IMR-90 (cell line): ENCODE results near the gene SLC35E4. TPM values are rescaled to one million over a fixed set of nuclear protein-coding genes. Genes with fewer than 3 reads are reported as not detected.

Experiments
- ATAC-seq: fragments of 200-7000 bp; cut with Tn5 transposase; 2 replicates; pipeline ENCODE4 v1.9.1; 2020; ENCODE audit warnings: low read depth, mild to moderate bottlenecking, moderate library complexity
- BruUV-seq: library from RNA; stranded (reverse); fragments of 400-500 nt; replicated peaks from 2 replicates; lab custom pipeline; 2021; lab: Mats Ljungman, UMichigan
- CTCF ChIA-PET: fragments of 300-600 bp; formaldehyde crosslinking; extraction: SDS; loops from one replicate; lab custom pipeline; 2021; ENCODE audit warnings: antibody characterized with exemption; lab: Yijun Ruan, JAX
- POLR2A ChIA-PET: fragments of 300-600 bp; sonication (Branson Sonifier 250); formaldehyde crosslinking; loops from one replicate; lab custom pipeline; 2022; ENCODE audit warnings: antibody characterized with exemption; ENCODE audit not compliant: unreplicated experiment; lab: Charles Lee
- DNase-seq: peaks from one replicate; pipeline ENCODE4 v3.0.0; 2013
- H2AFZ ChIP-seq: replicated peaks from 2 replicates; pipeline ENCODE3; 2013; ENCODE audit warnings: low read length, mild to moderate bottlenecking; ENCODE audit not compliant: poor library complexity
- H2AK5ac ChIP-seq: 2 replicates; pipeline ENCODE4 v1.6.1; 2013; ENCODE audit warnings: low read depth, low read length, inconsistent platforms
- H2AK9ac ChIP-seq: replicated peaks from 2 replicates; pipeline ENCODE3; 2013; ENCODE audit warnings: mild to moderate bottlenecking, low read depth, low read length, moderate library complexity; ENCODE audit not compliant: poor library complexity
- H2BK120ac ChIP-seq: 2 replicates; pipeline ENCODE4 v1.6.1; 2013; ENCODE audit warnings: low read depth, low read length, inconsistent platforms
- H2BK15ac ChIP-seq: 3 replicates; pipeline ENCODE4 v1.6.1; 2013; ENCODE audit warnings: low read depth, low read length, inconsistent platforms
- H2BK20ac ChIP-seq: 2 replicates; pipeline ENCODE4 v1.6.1; 2013; ENCODE audit warnings: low read depth, mild to moderate bottlenecking, inconsistent platforms, low read length, moderate library complexity
- H2BK5ac ChIP-seq: 2 replicates; pipeline ENCODE4 v1.6.1; 2013; ENCODE audit warnings: mild to moderate bottlenecking, low read depth, low read length, inconsistent platforms; ENCODE audit not compliant: poor library complexity, severe bottlenecking
- H3K14ac ChIP-seq: replicated peaks from 2 replicates; pipeline ENCODE4 v1.6.1; 2013; ENCODE audit warnings: low read depth, low read length, inconsistent platforms
- H3K18ac ChIP-seq: 2 replicates; pipeline ENCODE4 v1.6.1; 2013; ENCODE audit warnings: low read depth, low read length, control low read depth
- H3K23ac ChIP-seq: 2 replicates; pipeline ENCODE4 v1.6.1; 2013; ENCODE audit warnings: low read depth, low read length, inconsistent platforms
- H3K27ac ChIP-seq: 2 replicates; pipeline ENCODE4 v1.5.1; 2013; ENCODE audit warnings: mild to moderate bottlenecking, control low read depth, low read length; ENCODE audit not compliant: insufficient read depth
- H3K27me3 ChIP-seq: 2 replicates; pipeline ENCODE4 v1.6.1; 2013; ENCODE audit warnings: low read length; ENCODE audit not compliant: control insufficient read depth, insufficient read depth
- H3K36me3 ChIP-seq: 2 replicates; pipeline ENCODE4 v1.6.1; 2013; ENCODE audit warnings: low read length, mixed read lengths; ENCODE audit not compliant: control insufficient read depth, insufficient read depth
- H3K4ac ChIP-seq: 2 replicates; pipeline ENCODE4 v1.6.1; 2013; ENCODE audit warnings: low read depth, low read length, inconsistent platforms
- H3K4me1 ChIP-seq: 2 replicates; pipeline ENCODE4 v1.6.1; 2013; ENCODE audit warnings: low read length, mixed read lengths; ENCODE audit not compliant: control insufficient read depth, insufficient read depth
- H3K4me2 ChIP-seq: 2 replicates; pipeline ENCODE4 v1.6.1; 2013; ENCODE audit warnings: low read depth, mild to moderate bottlenecking, control low read depth, low read length, moderate library complexity
- H3K4me3 ChIP-seq: 2 replicates; pipeline ENCODE4 v1.5.1; 2013; ENCODE audit warnings: low read depth, mild to moderate bottlenecking, control low read depth, low read length, moderate library complexity; ENCODE audit not compliant: insufficient read depth
- H3K56ac ChIP-seq: 2 replicates; pipeline ENCODE4 v1.6.1; 2013; ENCODE audit warnings: low read length, inconsistent platforms; ENCODE audit not compliant: insufficient read depth; ENCODE audit errors: extremely low read depth
- H3K79me1 ChIP-seq, 2 experiments: 2 replicates each; pipeline ENCODE4 v1.6.1; 2013; ENCODE audit warnings: low read length in 2 of 2, inconsistent platforms in 1 of 2, low read depth in 1 of 2
- H3K9ac ChIP-seq: 2 replicates; pipeline ENCODE4 v1.6.1; 2013; ENCODE audit warnings: low read depth, low read length, control low read depth
- H3K9me1 ChIP-seq: 2 replicates; pipeline ENCODE4 v1.6.1; 2013; ENCODE audit warnings: low read length, inconsistent platforms; ENCODE audit not compliant: insufficient read depth
- H3K9me3 ChIP-seq: 2 replicates; pipeline ENCODE4 v1.6.1; 2013; ENCODE audit warnings: low read length; ENCODE audit not compliant: control insufficient read depth, insufficient read depth
- H4K20me1 ChIP-seq: 2 replicates; pipeline ENCODE4 v1.6.1; 2013; ENCODE audit warnings: low read length, inconsistent platforms; ENCODE audit not compliant: insufficient read depth
- H4K5ac ChIP-seq: 2 replicates; pipeline ENCODE4 v1.6.1; 2013; ENCODE audit warnings: mild to moderate bottlenecking, low read depth, low read length, control low read depth
- H4K8ac ChIP-seq, 2 experiments: 2 replicates each; pipeline ENCODE4 v1.6.1; 2013; ENCODE audit warnings: low read depth in 2 of 2, low read length in 2 of 2, control low read depth in 1 of 2, inconsistent platforms in 1 of 2
- H4K91ac ChIP-seq: 2 replicates; pipeline ENCODE4 v1.6.1; 2013; ENCODE audit warnings: low read depth, low read length, inconsistent platforms; ENCODE audit not compliant: insufficient read depth
- BHLHE40 ChIP-seq: fragments of 150-350 bp; IDR thresholded peaks from 2 replicates; pipeline ENCODE4 v1.6.1; 2016; ENCODE audit warnings: mild to moderate bottlenecking, low read depth, low read length
- CHD1 ChIP-seq: IDR thresholded peaks from 2 replicates; pipeline ENCODE4 v1.6.1; 2012; ENCODE audit warnings: low read depth, low read length, improper control_type of control experiment
- CTCF ChIP-seq: conservative IDR thresholded peaks from 2 replicates; pipeline ENCODE4 v1.5.1; 2012; ENCODE audit warnings: mild to moderate bottlenecking, low read depth, low read length, improper control_type of control experiment
- RCOR1 ChIP-seq: IDR thresholded peaks from 2 replicates; pipeline ENCODE4 v1.6.1; 2012; ENCODE audit warnings: mild to moderate bottlenecking, low read length, improper control_type of control experiment; ENCODE audit not compliant: insufficient replicate concordance
- WGBS, 2 experiments: methylation state at CpG; one replicate each; pipeline versions ENCODE4 v1.1.5 to v1.1.7; 2013; ENCODE audit warnings: missing lambda C conversion rate in 2 of 2; ENCODE audit not compliant: insufficient read length in 1 of 2; ENCODE audit errors: extremely low coverage in 2 of 2; 5-methylcytosine and 5-hydroxymethylcytosine counted together
- dilution Hi-C: fragments of 300-500 bp; cut with HindIII; formaldehyde crosslinking; loops from one replicate; pipeline ENCODE4 v1.14.3; 2018; ENCODE audit warnings: low sequenced_read_pairs; ENCODE audit not compliant: unreplicated experiment
- in situ Hi-C: fragments of 300-500 bp; cut with MboI; formaldehyde crosslinking; loops from 3 replicates; pipeline ENCODE4 v1.14.3; 2019; ENCODE audit warnings: low sequenced_read_pairs, inconsistent platforms, mixed read lengths
- intact Hi-C: fragments of 100-400 bp; cut with micrococcal nuclease; formaldehyde crosslinking; loops from 2 replicates; pipeline ENCODE4 v1.10.0; 2022
- polyA plus RNA-seq, 3 experiments: library from polyadenylated mRNA; depleted of rRNA; stranded (reverse); fragments of >200 nt; gene quantifications; 2 replicates each; pipeline ENCODE4 v1.2.3, GENCODE V29; 2012; ENCODE audit warnings: low replicate concordance in 1 of 3
- total RNA-seq: library from RNA; depleted of rRNA; stranded (reverse); fragments of >200 nt; gene quantifications from 2 replicates; pipeline ENCODE4 v1.2.3, GENCODE V29; 2012
- TF ChIP-seq, protein P1 (sequence below): fragments of 150-350 bp; IDR thresholded peaks from 2 replicates; pipeline ENCODE4 v1.6.1; 2016; ENCODE audit warnings: low read depth, mild to moderate bottlenecking, low read length, moderate library complexity, borderline replicate concordance

The SLC35E4 gene
- total and polyA plus RNA-seq, 2 of the 4 experiments (the other 2 are of a cell fraction) = 5.7 to 6.8 TPM

- TF ChIP-seq CHD1 (no peak), CTCF (no peak)
These were observed 28.2 kb upstream of the SLC35E4 start (continued) for GRCh38 chr22:30607300-30607930.

- H3K4me1 ChIP-seq = peaks cover 14% of the 10 kb centered on the region
- H4K5ac ChIP-seq = no peak overlapping the region
- peak overlapping the region; percentile 71; the same call in 1 of the 2 replicates for H2AK5ac ChIP-seq
- in situ Hi-C loops = no loop called here
- H4K91ac ChIP-seq = no peak overlapping the region
- H3K27ac ChIP-seq = no peak overlapping the region
- ChIA-PET CTCF (interaction anchor here (0.9 to 1.0 kb wide), 2 partner anchors 9 to 27 kb away, joined by 3 read pairs; partner anchors contain the start of gene SLC35E4), POLR2A (interaction anchor here (0.5 kb wide), 1 partner anchor 70 kb away, joined by 3 read pairs; no protein-coding TSS in a partner anchor)
- ATAC-seq = no peak
- no peaks in the 10 kb centered on the region for H3K27me3 ChIP-seq
- H4K20me1 ChIP-seq = no peaks in the 10 kb centered on the region
- peak overlapping the region; percentile 44 for H2AK9ac ChIP-seq
- 82% methylated on average over 3 of the region's 7 CpGs; no CpG with 5 or more reads in 1 of the 2 experiments for WGBS, 2 experiments
- dilution Hi-C loops = no loop called here
- no peaks in the 10 kb centered on the region for H3K36me3 ChIP-seq
- H2BK120ac ChIP-seq = peak overlapping the region; percentile 6; the same call in 1 of the 2 replicates
- H3K4me2 ChIP-seq = no peak overlapping the region
- H3K14ac ChIP-seq = no peak overlapping the region
- H3K4me3 ChIP-seq = no peak overlapping the region
- no peak overlapping the region for H2BK5ac ChIP-seq
- H3K4ac ChIP-seq = 0 out of 2 replicates have a peak overlapping the region, but pooled peaks have one; percentile 2
- no peak overlapping the region for H3K9ac ChIP-seq
- no peak overlapping the region for H2AFZ ChIP-seq
- H4K8ac ChIP-seq = no peak overlapping the region; a peak in 1 of 4 replicates
- no peak overlapping the region for H2BK20ac ChIP-seq
- H3K56ac ChIP-seq = no peak overlapping the region
- TF ChIP-seq, protein P1, sequence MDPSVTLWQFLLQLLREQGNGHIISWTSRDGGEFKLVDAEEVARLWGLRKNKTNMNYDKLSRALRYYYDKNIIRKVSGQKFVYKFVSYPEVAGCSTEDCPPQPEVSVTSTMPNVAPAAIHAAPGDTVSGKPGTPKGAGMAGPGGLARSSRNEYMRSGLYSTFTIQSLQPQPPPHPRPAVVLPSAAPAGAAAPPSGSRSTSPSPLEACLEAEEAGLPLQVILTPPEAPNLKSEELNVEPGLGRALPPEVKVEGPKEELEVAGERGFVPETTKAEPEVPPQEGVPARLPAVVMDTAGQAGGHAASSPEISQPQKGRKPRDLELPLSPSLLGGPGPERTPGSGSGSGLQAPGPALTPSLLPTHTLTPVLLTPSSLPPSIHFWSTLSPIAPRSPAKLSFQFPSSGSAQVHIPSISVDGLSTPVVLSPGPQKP = no peak
- TF ChIP-seq RCOR1 (no peak), BHLHE40 (no peak)
- no peak for DNase-seq
- no TSS peak for BruUV-seq
- no peak overlapping the region for H2BK15ac ChIP-seq
- H3K9me3 ChIP-seq = no peaks in the 10 kb centered on the region
- H3K79me1 ChIP-seq = no peaks in the 10 kb centered on the region; a peak in 1 of 4 replicates
- peaks cover 14% of the 10 kb centered on the region for H3K9me1 ChIP-seq
- intact Hi-C loops = no loop called here
- no peak overlapping the region for H3K18ac ChIP-seq
- H3K23ac ChIP-seq = no peak overlapping the region
These were observed 27.6 kb upstream of the SLC35E4 start for GRCh38 chr22:30607939-30608338.
